HCT116 (cell line): ENCODE results near the gene PKM. TPM values are rescaled to one million over a fixed set of nuclear protein-coding genes. Genes with fewer than 3 reads are reported as not detected.

Source experiments
- ATAC-seq: fragments of 200-7000 bp; cut with Tn5 transposase; 2 replicates; pipeline ENCODE4 v1.9.1; 2020; ENCODE audit warnings: mild to moderate bottlenecking, moderate library complexity
- BruUV-seq: library from RNA; stranded (reverse); fragments of 400-500 nt; replicated peaks from 2 replicates; lab custom pipeline; 2021; lab: Mats Ljungman, UMichigan
- CTCF ChIA-PET: fragments of 300-600 bp; sonication (Branson Sonifier 250); formaldehyde crosslinking; loops from one replicate; lab custom pipeline; 2021; ENCODE audit warnings: antibody characterized with exemption; lab: Charles Lee
- POLR2A ChIA-PET: fragments of 300-600, 350-600 bp; sonication (Branson Sonifier 250); formaldehyde crosslinking; loops from one replicate; lab custom pipeline; 2021; ENCODE audit warnings: antibody characterized with exemption; lab: Charles Lee
- RAD21 ChIA-PET, 2 experiments: fragments of 300-600 bp; sonication (Branson Sonifier 250); formaldehyde crosslinking; loops; one replicate each; lab custom pipeline; 2023; ENCODE audit warnings: low total read pairs in 2 of 2; ENCODE audit not compliant: uncharacterized antibody in 2 of 2, unreplicated experiment in 2 of 2, low non-redundant PET in 1 of 2; lab: Charles Lee
- DNase-seq: peaks from one replicate; pipeline ENCODE4 v3.0.0-alpha.2; 2010; ENCODE audit warnings: low read depth, low spot score
- H2AFZ ChIP-seq: fragments of 200-600 bp; shearing (Covaris generic), sonication (generic); 2 replicates; pipeline ENCODE4 v1.6.1; 2017; ENCODE audit warnings: low read depth, mixed run types, mixed read lengths, antibody characterized with exemption, low read length; ENCODE audit not compliant: poor library complexity, severe bottlenecking
- H3K27ac ChIP-seq: 2 replicates; pipeline ENCODE4 v1.5.1; 2012; ENCODE audit warnings: low read depth, low read length
- H3K27me3 ChIP-seq: fragments of 200-600 bp; sonication (generic); 2 replicates; pipeline ENCODE4 v1.6.1; 2016; ENCODE audit warnings: mixed run types, low read length, mixed read lengths; ENCODE audit not compliant: insufficient read depth
- H3K36me3 ChIP-seq, 2 experiments: fragments of 200-500 bp in 1 of 2; fragments of 200-600 bp in 1 of 2; sonication (Bioruptor generic) in 1 of 2; sonication (generic) in 1 of 2; 2 replicates each; pipeline versions ENCODE4 v1.5.1 to v1.6.1; 2014 to 2016; ENCODE audit warnings: low read length in 2 of 2, inconsistent platforms in 1 of 2, mixed read lengths in 1 of 2, mixed run types in 1 of 2; ENCODE audit not compliant: insufficient read depth in 2 of 2, control insufficient read depth in 1 of 2
- H3K4me1 ChIP-seq, 2 experiments: fragments of 200-600 bp in 1 of 2; sonication (generic) in 1 of 2; 2 replicates each; pipeline versions ENCODE4 v1.5.1 to v1.6.1; 2012 to 2017; ENCODE audit warnings: low read length in 2 of 2, inconsistent platforms in 1 of 2, mild to moderate bottlenecking in 1 of 2, mixed read lengths in 1 of 2, mixed run types in 1 of 2, moderate library complexity in 1 of 2; ENCODE audit not compliant: insufficient read depth in 2 of 2, control insufficient read depth in 1 of 2
- H3K4me2 ChIP-seq: fragments of 200-600 bp; sonication (generic); 2 replicates; pipeline ENCODE4 v1.6.1; 2017; ENCODE audit warnings: mixed run types, low read length, mixed read lengths
- H3K4me3 ChIP-seq, 2 experiments: fragments of 200-600 bp in 1 of 2; sonication (generic) in 1 of 2; replicated peaks in 1 of 2; 2 replicates each; pipeline ENCODE4 v1.5.1; 2011 to 2016; ENCODE audit warnings: low read length in 2 of 2, control low read depth in 1 of 2, low read depth in 1 of 2, mild to moderate bottlenecking in 1 of 2, mixed read lengths in 1 of 2, mixed run types in 1 of 2
- H3K79me2 ChIP-seq: fragments of 200-600 bp; sonication (generic); 2 replicates; pipeline ENCODE4 v1.6.1; 2017; ENCODE audit warnings: mild to moderate bottlenecking, mixed run types, low read length, moderate library complexity, mixed read lengths; ENCODE audit not compliant: insufficient read depth
- H3K9ac ChIP-seq: fragments of 200-600 bp; sonication (generic); 2 replicates; pipeline ENCODE4 v1.6.1; 2016; ENCODE audit warnings: low read length, mixed read lengths
- H3K9me2 ChIP-seq: fragments of 200-600 bp; sonication (generic), shearing (Covaris generic); 2 replicates; pipeline ENCODE4 v1.6.1; 2017; ENCODE audit warnings: mixed run types, mild to moderate bottlenecking, moderate library complexity; ENCODE audit not compliant: insufficient read depth
- H3K9me3 ChIP-seq, 2 experiments: fragments of 200-500 bp in 1 of 2; fragments of 200-600 bp in 1 of 2; sonication (Bioruptor generic) in 1 of 2; sonication (generic) in 1 of 2; 2 replicates each; pipeline ENCODE4 v1.6.1; 2014 to 2017; ENCODE audit warnings: low read length in 2 of 2, mixed read lengths in 2 of 2, inconsistent platforms in 1 of 2, low read depth in 1 of 2, mild to moderate bottlenecking in 1 of 2, mixed run types in 1 of 2, moderate library complexity in 1 of 2; ENCODE audit not compliant: control insufficient read depth in 1 of 2, insufficient read depth in 1 of 2
- H4K20me1 ChIP-seq: fragments of 200-600 bp; sonication (generic), shearing (Covaris generic); 2 replicates; pipeline ENCODE4 v1.6.1; 2017; ENCODE audit warnings: mixed run types, mild to moderate bottlenecking, moderate library complexity; ENCODE audit not compliant: insufficient read depth
- EZH2 ChIP-seq: fragments of 200-600 bp; sonication (generic); IDR thresholded peaks from 2 replicates; pipeline ENCODE4 v1.6.1; 2017; ENCODE audit warnings: antibody characterized with exemption, mixed run types
- POLR2A ChIP-seq: IDR thresholded peaks from 2 replicates; pipeline ENCODE4 v1.7.0; 2011; ENCODE audit warnings: borderline replicate concordance; ENCODE audit not compliant: insufficient read depth, insufficient read length; ENCODE audit errors: extremely low read depth
- SIN3A ChIP-seq: IDR thresholded peaks from 2 replicates; pipeline ENCODE4 v1.6.1; 2012; ENCODE audit warnings: low read depth
- SRF ChIP-seq: IDR thresholded peaks from 2 replicates; pipeline ENCODE4 v1.6.1; 2012; ENCODE audit warnings: low read depth
- YY1 ChIP-seq: IDR thresholded peaks from 2 replicates; pipeline ENCODE4 v1.6.1; 2011; ENCODE audit warnings: low read length, low read depth, moderate library complexity, mild to moderate bottlenecking; ENCODE audit not compliant: insufficient replicate concordance; ENCODE audit errors: extremely low read depth
- ZNF274 ChIP-seq: fragments of 200-500 bp; sonication (Bioruptor generic); IDR thresholded peaks from 2 replicates; pipeline ENCODE4 v1.6.1; 2014; ENCODE audit warnings: mild to moderate bottlenecking, low read depth, low read length, inconsistent platforms
- intact Hi-C: fragments of 100-400 bp; cut with micrococcal nuclease; formaldehyde crosslinking; loops from 2 replicates; pipeline ENCODE4 v1.10.0; 2022
- total RNA-seq: library from RNA; stranded (reverse); gene quantifications from one replicate; pipeline ENCODE4 v1.2.1, GENCODE V29; 2021; ENCODE audit not compliant: unreplicated experiment
- TF ChIP-seq, protein P1 (sequence below): IDR thresholded peaks from 2 replicates; pipeline ENCODE4 v1.6.1; 2012; ENCODE audit warnings: low read depth
- TF ChIP-seq, protein P2 (sequence below), 3 experiments: fragments of 200-600 bp in 1 of 3; sonication (generic) in 1 of 3; IDR thresholded peaks in 2 of 3; conservative IDR thresholded peaks in 1 of 3; 2 replicates each; pipeline ENCODE4 v1.5.1; 2012 to 2017; ENCODE audit warnings: low read depth in 2 of 3, low read length in 2 of 3, antibody characterized with exemption in 1 of 3, borderline replicate concordance in 1 of 3, control low read depth in 1 of 3, mild to moderate bottlenecking in 1 of 3, mixed read lengths in 1 of 3, mixed run types in 1 of 3, moderate library complexity in 1 of 3; ENCODE audit not compliant: insufficient read depth in 1 of 3

The PKM gene
- total RNA-seq, 1 experiment from 2014 or later: 1,664 TPM

DNA sequence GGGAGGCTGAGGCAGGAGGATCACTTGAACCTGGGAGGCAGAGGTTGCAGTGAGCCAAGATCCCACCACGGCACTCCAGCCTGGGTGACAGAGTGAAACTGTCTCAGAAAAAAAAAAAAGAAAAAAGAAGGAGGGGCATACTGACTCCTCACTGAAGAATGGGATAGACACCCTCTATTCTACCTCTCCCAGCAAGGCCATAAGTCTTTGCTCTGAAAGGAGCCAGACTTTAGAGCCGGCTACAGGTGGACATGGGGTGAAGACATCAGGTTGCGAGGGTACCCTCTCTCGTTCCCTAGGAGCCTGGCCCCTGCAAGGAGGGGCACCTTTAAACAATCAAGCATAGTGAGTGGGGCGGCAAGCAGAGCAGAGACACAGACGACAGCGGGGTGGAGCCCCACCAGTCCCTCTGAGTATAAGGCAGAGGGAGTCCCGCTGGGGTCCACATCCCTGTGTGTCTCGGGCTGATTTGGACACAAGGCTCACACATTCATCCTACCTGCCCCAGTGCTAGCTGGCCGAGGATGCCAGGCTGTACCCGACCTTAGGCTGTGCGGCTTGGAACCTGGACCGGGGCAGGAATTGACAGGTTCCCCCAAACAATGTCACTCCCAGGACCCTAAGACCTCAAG lies 34.5 kb downstream of the PKM start:
- ChIA-PET CTCF (no interaction called here), POLR2A (interaction anchor here (0.7 to 1.4 kb wide), 2 partner anchors 30 to 91 kb away, joined by 4 read pairs; no protein-coding TSS in a partner anchor), RAD21 (interaction anchor here in 1 of 2 experiments (1.4 kb wide), 1 partner anchor 444 kb away, joined by 3 read pairs; no protein-coding TSS in a partner anchor)
- Histone ChIP-seq H3K36me3 (peaks cover 13 to 23% of the 10 kb centered on the region in 2 experiments; a peak in 3 of 4 replicates), H3K79me2 (no peaks in the 10 kb centered on the region), H3K4me3 (peak overlapping the region; percentile 64 to 78), H3K4me2 (peak overlapping the region; percentile 93), H3K9ac (peak overlapping the region; percentile 74), H3K27ac (peak overlapping the region; percentile 63), H3K4me1 (peaks cover 5 to 32% of the 10 kb centered on the region in 2 experiments; a peak in 3 of 4 replicates), H2AFZ (no peak overlapping the region), H3K9me2 (no peaks in the 10 kb centered on the region), H4K20me1 (peaks cover 14% of the 10 kb centered on the region; the same call in 1 of the 2 replicates), H3K9me3 (no peaks in the 10 kb centered on the region), H3K27me3 (no peaks in the 10 kb centered on the region)
- no TSS peak for BruUV-seq
- TF ChIP-seq ZNF274 (no peak), SIN3A (no peak), YY1 (no peak), POLR2A (no peak), EZH2 (no peak), SRF (no peak)
- TF ChIP-seq, protein P1, sequence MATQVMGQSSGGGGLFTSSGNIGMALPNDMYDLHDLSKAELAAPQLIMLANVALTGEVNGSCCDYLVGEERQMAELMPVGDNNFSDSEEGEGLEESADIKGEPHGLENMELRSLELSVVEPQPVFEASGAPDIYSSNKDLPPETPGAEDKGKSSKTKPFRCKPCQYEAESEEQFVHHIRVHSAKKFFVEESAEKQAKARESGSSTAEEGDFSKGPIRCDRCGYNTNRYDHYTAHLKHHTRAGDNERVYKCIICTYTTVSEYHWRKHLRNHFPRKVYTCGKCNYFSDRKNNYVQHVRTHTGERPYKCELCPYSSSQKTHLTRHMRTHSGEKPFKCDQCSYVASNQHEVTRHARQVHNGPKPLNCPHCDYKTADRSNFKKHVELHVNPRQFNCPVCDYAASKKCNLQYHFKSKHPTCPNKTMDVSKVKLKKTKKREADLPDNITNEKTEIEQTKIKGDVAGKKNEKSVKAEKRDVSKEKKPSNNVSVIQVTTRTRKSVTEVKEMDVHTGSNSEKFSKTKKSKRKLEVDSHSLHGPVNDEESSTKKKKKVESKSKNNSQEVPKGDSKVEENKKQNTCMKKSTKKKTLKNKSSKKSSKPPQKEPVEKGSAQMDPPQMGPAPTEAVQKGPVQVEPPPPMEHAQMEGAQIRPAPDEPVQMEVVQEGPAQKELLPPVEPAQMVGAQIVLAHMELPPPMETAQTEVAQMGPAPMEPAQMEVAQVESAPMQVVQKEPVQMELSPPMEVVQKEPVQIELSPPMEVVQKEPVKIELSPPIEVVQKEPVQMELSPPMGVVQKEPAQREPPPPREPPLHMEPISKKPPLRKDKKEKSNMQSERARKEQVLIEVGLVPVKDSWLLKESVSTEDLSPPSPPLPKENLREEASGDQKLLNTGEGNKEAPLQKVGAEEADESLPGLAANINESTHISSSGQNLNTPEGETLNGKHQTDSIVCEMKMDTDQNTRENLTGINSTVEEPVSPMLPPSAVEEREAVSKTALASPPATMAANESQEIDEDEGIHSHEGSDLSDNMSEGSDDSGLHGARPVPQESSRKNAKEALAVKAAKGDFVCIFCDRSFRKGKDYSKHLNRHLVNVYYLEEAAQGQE: no peak
- TF ChIP-seq, protein P2, sequence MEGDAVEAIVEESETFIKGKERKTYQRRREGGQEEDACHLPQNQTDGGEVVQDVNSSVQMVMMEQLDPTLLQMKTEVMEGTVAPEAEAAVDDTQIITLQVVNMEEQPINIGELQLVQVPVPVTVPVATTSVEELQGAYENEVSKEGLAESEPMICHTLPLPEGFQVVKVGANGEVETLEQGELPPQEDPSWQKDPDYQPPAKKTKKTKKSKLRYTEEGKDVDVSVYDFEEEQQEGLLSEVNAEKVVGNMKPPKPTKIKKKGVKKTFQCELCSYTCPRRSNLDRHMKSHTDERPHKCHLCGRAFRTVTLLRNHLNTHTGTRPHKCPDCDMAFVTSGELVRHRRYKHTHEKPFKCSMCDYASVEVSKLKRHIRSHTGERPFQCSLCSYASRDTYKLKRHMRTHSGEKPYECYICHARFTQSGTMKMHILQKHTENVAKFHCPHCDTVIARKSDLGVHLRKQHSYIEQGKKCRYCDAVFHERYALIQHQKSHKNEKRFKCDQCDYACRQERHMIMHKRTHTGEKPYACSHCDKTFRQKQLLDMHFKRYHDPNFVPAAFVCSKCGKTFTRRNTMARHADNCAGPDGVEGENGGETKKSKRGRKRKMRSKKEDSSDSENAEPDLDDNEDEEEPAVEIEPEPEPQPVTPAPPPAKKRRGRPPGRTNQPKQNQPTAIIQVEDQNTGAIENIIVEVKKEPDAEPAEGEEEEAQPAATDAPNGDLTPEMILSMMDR (IDR thresholded peaks at IDR 0.05 in 2 of 3, conservative IDR thresholded peaks at IDR 0.05 in 1 of 3; ENCODE audit: borderline replicate concordance in 1 of 3, insufficient read depth in 1 of 3, low read depth in 2 of 3, low read length in 2 of 3): no peak
- intact Hi-C loops: no loop called here
- ATAC-seq (no peak), DNase-seq (no peak)
